Type B pancreatic cell (in vitro differentiated cells): ENCODE measurements around the gene KCNN1. TPM values are rescaled to one million over a fixed set of nuclear protein-coding genes. Genes with fewer than 3 reads are reported as not detected.

ENCODE experiments used
- DNase-seq: peaks from one replicate; pipeline ENCODE4 v3.0.0; 2021; ENCODE audit warnings: mixed read lengths; ENCODE audit not compliant: unreplicated experiment; ENCODE audit errors: extremely low spot score
- H3K27ac Mint-ChIP-seq: 2 replicates; pipeline ENCODE4 v1.8.0; 2021; ENCODE audit warnings: mild to moderate bottlenecking, mixed read lengths
- H3K27me3 Mint-ChIP-seq: 2 replicates; pipeline ENCODE4 v1.8.0; 2021; ENCODE audit warnings: mixed read lengths
- H3K36me3 Mint-ChIP-seq: 2 replicates; pipeline ENCODE4 v1.8.0; 2021; ENCODE audit warnings: mixed read lengths
- H3K4me1 Mint-ChIP-seq: one replicate; pipeline ENCODE4 v1.8.0; 2021; ENCODE audit warnings: mixed read lengths; ENCODE audit not compliant: unreplicated experiment
- H3K4me3 Mint-ChIP-seq: 2 replicates; pipeline ENCODE4 v1.8.0; 2021; ENCODE audit warnings: mild to moderate bottlenecking, mixed read lengths
- H3K9me3 Mint-ChIP-seq: 2 replicates; pipeline ENCODE4 v1.8.0; 2021; ENCODE audit warnings: mixed read lengths
- CTCF ChIP-seq: fragments of 200-600 bp; sonication (generic); conservative IDR thresholded peaks from 2 replicates; pipeline ENCODE4 v1.5.0; 2021; ENCODE audit warnings: antibody characterized with exemption, mild to moderate bottlenecking
- total RNA-seq: library from RNA; stranded (reverse); gene quantifications from 2 replicates; pipeline ENCODE4 v1.2.1, GENCODE V29; 2021; ENCODE audit warnings: low replicate concordance

The KCNN1 gene
- total RNA-seq, 1 donor from 2014 or later = 13.4 TPM

- Mint-ChIP-seq H3K9me3 (no peaks in the 10 kb centered on the region), H3K4me1 (peaks cover 11% of the 10 kb centered on the region), H3K27ac (peak overlapping the region; percentile 74), H3K4me3 (peak overlapping the region; percentile 97), H3K36me3 (no peaks in the 10 kb centered on the region), H3K27me3 (peaks cover 8% of the 10 kb centered on the region)
- DNase-seq = no peak
- TF ChIP-seq CTCF = no peak
These were observed 35.2 kb upstream of the KCNN1 start for GRCh38 chr19:17931532-17932191.

- peaks cover 5% of the 10 kb centered on the region for H3K27me3 Mint-ChIP-seq
- H3K4me3 Mint-ChIP-seq = peak within 1 kb of the TSS; percentile 97
- H3K36me3 Mint-ChIP-seq = no peaks in the 10 kb centered on the region
- DNase-seq = peak; percentile 89
- H3K27ac Mint-ChIP-seq = peak within 1 kb of the TSS; percentile 98
- TF ChIP-seq CTCF = peak; percentile 91
- no peaks in the 10 kb centered on the region for H3K9me3 Mint-ChIP-seq
- peaks cover 11% of the 10 kb centered on the region for H3K4me1 Mint-ChIP-seq
These were observed 34.2 kb upstream of the KCNN1 start, which contains the start of gene CCDC124 for GRCh38 chr19:17932485-17933338. Gene CCDC124 (plus strand): TSS chr19:17933015. CDS start chr19:17936421, 3,406 bp downstream.

- no peak for TF ChIP-seq CTCF
- Mint-ChIP-seq H3K27me3 (peaks cover 5% of the 10 kb centered on the region), H3K27ac (peak overlapping the region; percentile 98), H3K36me3 (no peaks in the 10 kb centered on the region), H3K4me3 (peak overlapping the region; percentile 97), H3K4me1 (peaks cover 11% of the 10 kb centered on the region), H3K9me3 (no peaks in the 10 kb centered on the region)
- DNase-seq = no peak
These were observed 33.3 kb upstream of the KCNN1 start for GRCh38 chr19:17933414-17934129.

- no peaks in the 10 kb centered on the region for H3K9me3 Mint-ChIP-seq
- no peak overlapping the region for H3K27ac Mint-ChIP-seq
- peaks cover 11% of the 10 kb centered on the region for H3K4me1 Mint-ChIP-seq
- DNase-seq = no peak
- no peaks in the 10 kb centered on the region for H3K36me3 Mint-ChIP-seq
- no peak for TF ChIP-seq CTCF
- no peak overlapping the region for H3K4me3 Mint-ChIP-seq
- no peaks in the 10 kb centered on the region for H3K27me3 Mint-ChIP-seq
These were observed 30.5 kb upstream of the KCNN1 start for GRCh38 chr19:17936379-17936778.

GRCh38 chr19:17937371-17937900, 29.5 kb upstream of the KCNN1 start:
- Mint-ChIP-seq H3K27me3 (no peaks in the 10 kb centered on the region), H3K36me3 (no peaks in the 10 kb centered on the region), H3K9me3 (no peaks in the 10 kb centered on the region), H3K27ac (no peak overlapping the region), H3K4me3 (no peak overlapping the region), H3K4me1 (peaks cover 9% of the 10 kb centered on the region)
- no peak for DNase-seq
- TF ChIP-seq CTCF = no peak
